OCI-LY7 (cell line): ENCODE data around the gene TOX4.

Source experiments
- CTCF ChIP-seq: fragments of 200-600 bp; sonication (generic); conservative IDR thresholded peaks from 2 replicates; pipeline ENCODE4 v1.5.1; 2014; ENCODE audit warnings: mild to moderate bottlenecking, antibody characterized with exemption, low read length, moderate library complexity, mixed read lengths
- EZH2phosphoT487 ChIP-seq: fragments of 200-600 bp; sonication (generic); IDR thresholded peaks from 2 replicates; pipeline ENCODE4 v1.6.1; 2018; ENCODE audit warnings: low read depth, borderline replicate concordance, mild to moderate bottlenecking, mixed run types, antibody characterized with exemption, low read length, moderate library complexity, mixed read lengths

GRCh38 chr14:21467616-21468015 is 9.4 kb upstream of the TOX4 start:
- TF ChIP-seq CTCF: no peak
- no peak for TF ChIP-seq EZH2phosphoT487
